Measurements from ENCODE around the gene KIAA1549. TPM values are rescaled to one million over a fixed set of nuclear protein-coding genes. Genes with fewer than 3 reads are reported as not detected.

Gene KIAA1549
- total RNA-seq, 1 experiment from 2014 or later = 26.6 TPM

DNA sequence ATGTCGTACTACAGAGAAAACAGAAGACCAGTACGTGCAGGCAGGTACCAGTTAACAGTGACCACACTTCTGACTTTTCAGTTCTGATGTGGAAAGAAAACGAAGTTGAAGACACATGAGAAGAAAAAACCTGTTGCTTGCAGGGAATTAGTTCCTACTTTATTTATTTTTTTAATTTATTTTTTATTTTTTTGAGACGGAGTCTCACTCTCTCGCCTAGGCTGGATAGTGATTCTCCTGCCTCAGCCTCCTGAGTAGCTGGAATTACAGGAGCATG lies 109.4 kb downstream of the KIAA1549 start:
- POLR2A ChIA-PET (ENCODE audit: unreplicated experiment) = no interaction called here
- H3K27ac ChIP-seq = no peak overlapping the region

GRCh38 chr7:138871065-138871813 lies 110.0 kb downstream of the KIAA1549 start:
- no peaks in the 10 kb centered on the region for H3K9me2 ChIP-seq (ENCODE audit: insufficient read depth)
- no peak overlapping the region for H3K27ac ChIP-seq
- ChIA-PET POLR2A (ENCODE audit: unreplicated experiment) (no interaction called here), CTCF (interaction anchor here (0.5 to 0.7 kb wide), 2 partner anchors 257 to 635 kb away, joined by 3 to 5 read pairs; no protein-coding TSS in a partner anchor)
- intact Hi-C loops (cut with micrococcal nuclease; ENCODE audit: unreplicated experiment) = no loop called here
- H4K20me1 ChIP-seq (ENCODE audit: insufficient read depth) = no peaks in the 10 kb centered on the region
- TF ChIP-seq, protein P1, sequence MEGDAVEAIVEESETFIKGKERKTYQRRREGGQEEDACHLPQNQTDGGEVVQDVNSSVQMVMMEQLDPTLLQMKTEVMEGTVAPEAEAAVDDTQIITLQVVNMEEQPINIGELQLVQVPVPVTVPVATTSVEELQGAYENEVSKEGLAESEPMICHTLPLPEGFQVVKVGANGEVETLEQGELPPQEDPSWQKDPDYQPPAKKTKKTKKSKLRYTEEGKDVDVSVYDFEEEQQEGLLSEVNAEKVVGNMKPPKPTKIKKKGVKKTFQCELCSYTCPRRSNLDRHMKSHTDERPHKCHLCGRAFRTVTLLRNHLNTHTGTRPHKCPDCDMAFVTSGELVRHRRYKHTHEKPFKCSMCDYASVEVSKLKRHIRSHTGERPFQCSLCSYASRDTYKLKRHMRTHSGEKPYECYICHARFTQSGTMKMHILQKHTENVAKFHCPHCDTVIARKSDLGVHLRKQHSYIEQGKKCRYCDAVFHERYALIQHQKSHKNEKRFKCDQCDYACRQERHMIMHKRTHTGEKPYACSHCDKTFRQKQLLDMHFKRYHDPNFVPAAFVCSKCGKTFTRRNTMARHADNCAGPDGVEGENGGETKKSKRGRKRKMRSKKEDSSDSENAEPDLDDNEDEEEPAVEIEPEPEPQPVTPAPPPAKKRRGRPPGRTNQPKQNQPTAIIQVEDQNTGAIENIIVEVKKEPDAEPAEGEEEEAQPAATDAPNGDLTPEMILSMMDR (conservative IDR thresholded peaks at IDR 0.05) = no peak
- TF ChIP-seq EZH2 (IDR thresholded peaks at IDR 0.05; ENCODE audit: low read depth) = no peak
- BruUV-seq (replicated peaks) = no TSS peak
- H3K4me3 ChIP-seq = no peak overlapping the region
- H3K27me3 ChIP-seq (ENCODE audit: insufficient read depth, low read depth) = no peaks in the 10 kb centered on the region
- no peak for DNase-seq
- H3K36me3 ChIP-seq (ENCODE audit: low read depth) = no peaks in the 10 kb centered on the region; the same call in 1 of the 2 replicates
- H3F3A ChIP-seq (ENCODE audit: insufficient read depth, low read depth) = peaks cover 23% of the 10 kb centered on the region
- peaks cover 35% of the 10 kb centered on the region for H3K4me1 ChIP-seq (replicated peaks; ENCODE audit: insufficient read depth)
- H2AFZ ChIP-seq = no peak overlapping the region
- no peak overlapping the region for H3K4me2 ChIP-seq
- no peaks in the 10 kb centered on the region for H3K79me2 ChIP-seq (ENCODE audit: low read depth)
- H3K9me3 ChIP-seq (ENCODE audit: insufficient read depth, low read depth) = no peaks in the 10 kb centered on the region

More for the DNA sequence above, 109.4 kb downstream of the KIAA1549 start:
- H3K4me2 ChIP-seq = no peak overlapping the region
- peaks cover 38% of the 10 kb centered on the region for H3K4me1 ChIP-seq (replicated peaks; ENCODE audit: insufficient read depth)
- no peak for TF ChIP-seq EZH2 (IDR thresholded peaks at IDR 0.05; ENCODE audit: low read depth)
- TF ChIP-seq, protein P1 (conservative IDR thresholded peaks at IDR 0.05) = no peak
- intact Hi-C loops (cut with micrococcal nuclease; ENCODE audit: unreplicated experiment) = no loop called here
- BruUV-seq (replicated peaks) = TSS peak; percentile 17
- H3K4me3 ChIP-seq = no peak overlapping the region
- H2AFZ ChIP-seq = no peak overlapping the region
- H3K27me3 ChIP-seq (ENCODE audit: insufficient read depth, low read depth) = no peaks in the 10 kb centered on the region
- CTCF ChIA-PET = no interaction called here
- DNase-seq = no peak
- H4K20me1 ChIP-seq (ENCODE audit: insufficient read depth) = no peaks in the 10 kb centered on the region
- H3F3A ChIP-seq (ENCODE audit: insufficient read depth, low read depth) = peaks cover 28% of the 10 kb centered on the region
- no peaks in the 10 kb centered on the region for H3K9me3 ChIP-seq (ENCODE audit: insufficient read depth, low read depth)
- no peaks in the 10 kb centered on the region for H3K9me2 ChIP-seq (ENCODE audit: insufficient read depth)
- no peaks in the 10 kb centered on the region for H3K79me2 ChIP-seq (ENCODE audit: low read depth)
- no peaks in the 10 kb centered on the region; the same call in 1 of the 2 replicates for H3K36me3 ChIP-seq (ENCODE audit: low read depth)

- POLR2A ChIA-PET (ENCODE audit: unreplicated experiment) = no interaction called here
- H3K27me3 ChIP-seq (ENCODE audit: insufficient read depth, low read depth) = no peaks in the 10 kb centered on the region
- no peaks in the 10 kb centered on the region for H3K9me3 ChIP-seq (ENCODE audit: insufficient read depth, low read depth)
- peaks cover 25% of the 10 kb centered on the region for H3F3A ChIP-seq (ENCODE audit: insufficient read depth, low read depth)
- no peak for TF ChIP-seq EZH2 (IDR thresholded peaks at IDR 0.05; ENCODE audit: low read depth)
- TF ChIP-seq, protein P1 (conservative IDR thresholded peaks at IDR 0.05) = no peak
- no peak overlapping the region for H3K4me2 ChIP-seq
- H4K20me1 ChIP-seq (ENCODE audit: insufficient read depth) = no peaks in the 10 kb centered on the region
- H3K36me3 ChIP-seq (ENCODE audit: low read depth) = no peaks in the 10 kb centered on the region; the same call in 1 of the 2 replicates
- H3K9me2 ChIP-seq (ENCODE audit: insufficient read depth) = no peaks in the 10 kb centered on the region
- BruUV-seq (replicated peaks) = no TSS peak
- DNase-seq = no peak
- CTCF ChIA-PET = no interaction called here
- H3K4me3 ChIP-seq = no peak overlapping the region
- H3K79me2 ChIP-seq (ENCODE audit: low read depth) = no peaks in the 10 kb centered on the region
- H3K27ac ChIP-seq = no peak overlapping the region
- intact Hi-C loops (cut with micrococcal nuclease; ENCODE audit: unreplicated experiment) = loop anchor here (10.0 kb wide), 2 partner anchors 205 to 285 kb away; no protein-coding TSS in a partner anchor
- no peak overlapping the region for H2AFZ ChIP-seq
- H3K4me1 ChIP-seq (replicated peaks; ENCODE audit: insufficient read depth) = peaks cover 38% of the 10 kb centered on the region
Observed at GRCh38 chr7:138869353-138869752, 111.8 kb downstream of the KIAA1549 start.
